Neural cell (in vitro differentiated cells): ENCODE data around the gene NTSR2. TPM values are rescaled to one million over a fixed set of nuclear protein-coding genes. Genes with fewer than 3 reads are reported as not detected.

Experiments
- H2AFZ ChIP-seq: fragments of 200-600, 300-800 bp; sonication (generic), shearing (Covaris generic); 2 replicates; pipeline ENCODE4 v1.6.0; 2014; ENCODE audit warnings: low read depth, mild to moderate bottlenecking, antibody characterized with exemption, low read length, moderate library complexity
- H3F3A ChIP-seq: fragments of 200-600 bp; shearing (Covaris generic); 2 replicates; pipeline ENCODE4 v1.6.1; 2016; ENCODE audit warnings: mild to moderate bottlenecking, moderate library complexity, mixed read lengths, antibody characterized with exemption, low read length; ENCODE audit not compliant: insufficient read depth, poor library complexity, severe bottlenecking
- H3K27ac ChIP-seq: fragments of 200-600, 300-800 bp; sonication (generic), shearing (Covaris generic); 2 replicates; pipeline ENCODE4 v1.5.1; 2014; ENCODE audit warnings: mild to moderate bottlenecking, low read length, moderate library complexity
- H3K27me3 ChIP-seq: fragments of 300-800, 200-600 bp; sonication (generic), shearing (Covaris generic); 2 replicates; pipeline ENCODE4 v1.6.0; 2014; ENCODE audit warnings: mild to moderate bottlenecking, low read depth, low read length, moderate library complexity; ENCODE audit not compliant: insufficient read depth
- H3K36me3 ChIP-seq: fragments of 300-800, 200-600 bp; sonication (generic), shearing (Covaris generic); 2 replicates; pipeline ENCODE4 v1.5.1; 2014; ENCODE audit warnings: mild to moderate bottlenecking, antibody characterized with exemption, low read length, moderate library complexity; ENCODE audit not compliant: insufficient read depth
- H3K4me2 ChIP-seq: fragments of 300-800, 200-600 bp; sonication (generic), shearing (Covaris generic); 2 replicates; pipeline ENCODE4 v1.6.0; 2014; ENCODE audit warnings: mild to moderate bottlenecking, low read length
- H3K4me3 ChIP-seq: fragments of 300-800, 200-600 bp; sonication (generic), shearing (Covaris generic); 2 replicates; pipeline ENCODE4 v1.5.1; 2014; ENCODE audit warnings: mild to moderate bottlenecking, low read length, moderate library complexity
- H3K79me2 ChIP-seq: fragments of 200-600 bp; shearing (Covaris generic); replicated peaks from 2 replicates; pipeline ENCODE4 v1.6.0; 2014; ENCODE audit warnings: mild to moderate bottlenecking, low read length, moderate library complexity; ENCODE audit not compliant: insufficient read depth
- H3K9ac ChIP-seq: fragments of 300-800, 200-600 bp; sonication (generic), shearing (Covaris generic); 2 replicates; pipeline ENCODE4 v1.6.1; 2016; ENCODE audit warnings: mild to moderate bottlenecking, low read length, mixed read lengths
- H3K9me2 ChIP-seq: fragments of 200-600 bp; shearing (Covaris generic); 2 replicates; pipeline ENCODE4 v1.6.1; 2016; ENCODE audit warnings: mild to moderate bottlenecking, low read length, mixed read lengths; ENCODE audit not compliant: insufficient read depth
- H3K9me3 ChIP-seq: fragments of 200-600, 300-800 bp; sonication (generic), shearing (Covaris generic); 2 replicates; pipeline ENCODE4 v1.6.1; 2016; ENCODE audit warnings: mild to moderate bottlenecking, mixed run types, low read length, moderate library complexity, mixed read lengths
- H4K20me1 ChIP-seq: fragments of 200-600 bp; shearing (Covaris generic); 2 replicates; pipeline ENCODE4 v1.6.1; 2016; ENCODE audit warnings: mild to moderate bottlenecking, mixed run types; ENCODE audit not compliant: insufficient read depth
- EP300 ChIP-seq: fragments of 450-650 bp; conservative IDR thresholded peaks from 2 replicates; pipeline ENCODE4 v1.6.1; 2014; ENCODE audit warnings: antibody characterized with exemption, mild to moderate bottlenecking, moderate library complexity; ENCODE audit not compliant: poor library complexity, severe bottlenecking
- EZH2 ChIP-seq: fragments of 200-600, 300-800 bp; shearing (Covaris generic), sonication (generic); IDR thresholded peaks from 2 replicates; pipeline ENCODE4 v1.6.1; 2014; ENCODE audit warnings: antibody characterized with exemption, low read length, borderline replicate concordance, mild to moderate bottlenecking; ENCODE audit not compliant: insufficient read depth, poor library complexity, severe bottlenecking
- MXI1 ChIP-seq: fragments of 450-650 bp; conservative IDR thresholded peaks from 2 replicates; pipeline ENCODE4 v1.6.1; 2014; ENCODE audit warnings: antibody characterized with exemption, mild to moderate bottlenecking; ENCODE audit not compliant: poor library complexity, severe bottlenecking
- POLR2AphosphoS5 ChIP-seq: IDR thresholded peaks from 2 replicates; pipeline ENCODE4 v1.6.1; 2012
- RAD21 ChIP-seq: fragments of 450-650 bp; conservative IDR thresholded peaks from 2 replicates; pipeline ENCODE4 v1.6.1; 2014; ENCODE audit warnings: antibody characterized with exemption, mild to moderate bottlenecking, moderate library complexity
- SMC3 ChIP-seq: fragments of 450-650 bp; conservative IDR thresholded peaks from 2 replicates; pipeline ENCODE4 v1.6.1; 2014; ENCODE audit warnings: antibody characterized with exemption, mild to moderate bottlenecking, moderate library complexity; ENCODE audit not compliant: poor library complexity
- TAF1 ChIP-seq: IDR thresholded peaks from 2 replicates; pipeline ENCODE4 v1.6.1; 2012; ENCODE audit warnings: low read depth
- polyA plus RNA-seq: library from polyadenylated mRNA; depleted of rRNA; stranded (reverse); fragments of >200 nt; gene quantifications from 2 replicates; pipeline ENCODE4 v1.2.3, GENCODE V29; 2014
- TF ChIP-seq, protein P1 (sequence below): IDR thresholded peaks from 2 replicates; pipeline ENCODE4 v1.6.1; 2012; ENCODE audit warnings: borderline replicate concordance
- TF ChIP-seq, protein P2 (sequence below): fragments of 450-650 bp; IDR thresholded peaks from 2 replicates; pipeline ENCODE4 v1.5.1; 2014; ENCODE audit warnings: antibody characterized with exemption, mild to moderate bottlenecking, moderate library complexity; ENCODE audit not compliant: poor library complexity, severe bottlenecking

The NTSR2 gene
- polyA plus RNA-seq, 1 donor from 2014 or later = not detected

DNA sequence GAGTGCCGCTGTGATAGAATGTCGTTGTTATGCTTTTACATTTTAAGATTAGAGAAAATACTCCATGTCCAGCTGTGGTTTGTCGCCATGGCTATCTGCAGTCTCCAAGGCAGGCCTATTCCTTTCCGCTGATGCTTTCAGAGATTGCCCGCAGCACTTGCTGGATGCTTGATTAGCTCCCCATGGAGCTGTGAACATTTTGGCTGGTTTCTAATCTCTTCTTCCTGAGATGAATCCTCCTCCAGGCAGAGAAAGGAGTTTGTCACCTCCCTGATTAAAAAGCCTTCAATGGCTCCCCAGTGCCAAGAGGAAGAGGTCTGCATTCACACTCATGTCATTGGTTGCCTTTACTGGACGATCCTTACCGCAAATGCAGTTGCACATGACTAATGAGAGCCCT is 43.8 kb upstream of the NTSR2 start:
- Histone ChIP-seq H3F3A (no peaks in the 10 kb centered on the region), H3K27ac (no peak overlapping the region), H3K27me3 (no peaks in the 10 kb centered on the region), H3K36me3 (no peaks in the 10 kb centered on the region), H3K9me2 (no peaks in the 10 kb centered on the region), H3K79me2 (no peaks in the 10 kb centered on the region), H2AFZ (no peak overlapping the region), H3K4me2 (no peak overlapping the region), H3K4me3 (no peak overlapping the region), H3K9me3 (no peaks in the 10 kb centered on the region), H4K20me1 (no peaks in the 10 kb centered on the region), H3K9ac (no peak overlapping the region)
- TF ChIP-seq TAF1 = no peak
- TF ChIP-seq SMC3 = no peak
- TF ChIP-seq, protein P1, sequence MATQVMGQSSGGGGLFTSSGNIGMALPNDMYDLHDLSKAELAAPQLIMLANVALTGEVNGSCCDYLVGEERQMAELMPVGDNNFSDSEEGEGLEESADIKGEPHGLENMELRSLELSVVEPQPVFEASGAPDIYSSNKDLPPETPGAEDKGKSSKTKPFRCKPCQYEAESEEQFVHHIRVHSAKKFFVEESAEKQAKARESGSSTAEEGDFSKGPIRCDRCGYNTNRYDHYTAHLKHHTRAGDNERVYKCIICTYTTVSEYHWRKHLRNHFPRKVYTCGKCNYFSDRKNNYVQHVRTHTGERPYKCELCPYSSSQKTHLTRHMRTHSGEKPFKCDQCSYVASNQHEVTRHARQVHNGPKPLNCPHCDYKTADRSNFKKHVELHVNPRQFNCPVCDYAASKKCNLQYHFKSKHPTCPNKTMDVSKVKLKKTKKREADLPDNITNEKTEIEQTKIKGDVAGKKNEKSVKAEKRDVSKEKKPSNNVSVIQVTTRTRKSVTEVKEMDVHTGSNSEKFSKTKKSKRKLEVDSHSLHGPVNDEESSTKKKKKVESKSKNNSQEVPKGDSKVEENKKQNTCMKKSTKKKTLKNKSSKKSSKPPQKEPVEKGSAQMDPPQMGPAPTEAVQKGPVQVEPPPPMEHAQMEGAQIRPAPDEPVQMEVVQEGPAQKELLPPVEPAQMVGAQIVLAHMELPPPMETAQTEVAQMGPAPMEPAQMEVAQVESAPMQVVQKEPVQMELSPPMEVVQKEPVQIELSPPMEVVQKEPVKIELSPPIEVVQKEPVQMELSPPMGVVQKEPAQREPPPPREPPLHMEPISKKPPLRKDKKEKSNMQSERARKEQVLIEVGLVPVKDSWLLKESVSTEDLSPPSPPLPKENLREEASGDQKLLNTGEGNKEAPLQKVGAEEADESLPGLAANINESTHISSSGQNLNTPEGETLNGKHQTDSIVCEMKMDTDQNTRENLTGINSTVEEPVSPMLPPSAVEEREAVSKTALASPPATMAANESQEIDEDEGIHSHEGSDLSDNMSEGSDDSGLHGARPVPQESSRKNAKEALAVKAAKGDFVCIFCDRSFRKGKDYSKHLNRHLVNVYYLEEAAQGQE = no peak
- no peak for TF ChIP-seq EP300

DNA sequence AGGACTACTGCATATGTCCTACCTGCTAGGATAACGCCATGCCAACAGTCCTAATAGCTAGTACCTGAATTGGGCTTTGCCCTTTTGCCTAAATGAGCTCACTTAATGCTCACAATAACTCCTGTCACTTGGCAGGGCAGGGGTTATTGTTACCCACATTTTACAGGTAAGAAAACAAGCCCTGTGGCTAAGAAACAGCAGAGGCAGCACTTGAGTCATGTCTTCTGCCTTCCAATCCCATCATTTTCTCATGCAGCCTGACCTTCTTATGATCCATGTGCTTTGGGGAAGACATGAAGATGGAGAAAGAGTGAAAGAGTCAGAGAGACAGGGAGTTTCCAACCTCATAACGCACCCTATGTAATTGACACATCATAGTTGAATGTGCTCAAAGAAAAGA is 42.9 kb upstream of the NTSR2 start:
- Histone ChIP-seq H3K9ac (no peak overlapping the region), H3K27me3 (no peaks in the 10 kb centered on the region), H3F3A (no peaks in the 10 kb centered on the region), H3K27ac (no peak overlapping the region), H3K36me3 (no peaks in the 10 kb centered on the region), H2AFZ (no peak overlapping the region), H3K9me2 (no peaks in the 10 kb centered on the region), H3K4me3 (no peak overlapping the region), H4K20me1 (no peaks in the 10 kb centered on the region), H3K4me2 (no peak overlapping the region), H3K9me3 (no peaks in the 10 kb centered on the region), H3K79me2 (no peaks in the 10 kb centered on the region)
- TF ChIP-seq SMC3 = no peak
- no peak for TF ChIP-seq EP300
- TF ChIP-seq, protein P1 = no peak
- no peak for TF ChIP-seq TAF1
- no peak for TF ChIP-seq EZH2
- TF ChIP-seq, protein P2, sequence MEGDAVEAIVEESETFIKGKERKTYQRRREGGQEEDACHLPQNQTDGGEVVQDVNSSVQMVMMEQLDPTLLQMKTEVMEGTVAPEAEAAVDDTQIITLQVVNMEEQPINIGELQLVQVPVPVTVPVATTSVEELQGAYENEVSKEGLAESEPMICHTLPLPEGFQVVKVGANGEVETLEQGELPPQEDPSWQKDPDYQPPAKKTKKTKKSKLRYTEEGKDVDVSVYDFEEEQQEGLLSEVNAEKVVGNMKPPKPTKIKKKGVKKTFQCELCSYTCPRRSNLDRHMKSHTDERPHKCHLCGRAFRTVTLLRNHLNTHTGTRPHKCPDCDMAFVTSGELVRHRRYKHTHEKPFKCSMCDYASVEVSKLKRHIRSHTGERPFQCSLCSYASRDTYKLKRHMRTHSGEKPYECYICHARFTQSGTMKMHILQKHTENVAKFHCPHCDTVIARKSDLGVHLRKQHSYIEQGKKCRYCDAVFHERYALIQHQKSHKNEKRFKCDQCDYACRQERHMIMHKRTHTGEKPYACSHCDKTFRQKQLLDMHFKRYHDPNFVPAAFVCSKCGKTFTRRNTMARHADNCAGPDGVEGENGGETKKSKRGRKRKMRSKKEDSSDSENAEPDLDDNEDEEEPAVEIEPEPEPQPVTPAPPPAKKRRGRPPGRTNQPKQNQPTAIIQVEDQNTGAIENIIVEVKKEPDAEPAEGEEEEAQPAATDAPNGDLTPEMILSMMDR = no peak
- TF ChIP-seq RAD21 = no peak
- TF ChIP-seq MXI1 = no peak
- no peak for TF ChIP-seq POLR2AphosphoS5
